HG03457 (cell line): Measurements from ENCODE around the gene PLVAP.

Source experiments
- ATAC-seq: cut with Tn5 transposase; IDR thresholded peaks from one replicate; pipeline ENCODE4 v1.9.1; 2021; ENCODE audit warnings: moderate number of reproducible peaks; ENCODE audit not compliant: unreplicated experiment

Gene PLVAP

DNA sequence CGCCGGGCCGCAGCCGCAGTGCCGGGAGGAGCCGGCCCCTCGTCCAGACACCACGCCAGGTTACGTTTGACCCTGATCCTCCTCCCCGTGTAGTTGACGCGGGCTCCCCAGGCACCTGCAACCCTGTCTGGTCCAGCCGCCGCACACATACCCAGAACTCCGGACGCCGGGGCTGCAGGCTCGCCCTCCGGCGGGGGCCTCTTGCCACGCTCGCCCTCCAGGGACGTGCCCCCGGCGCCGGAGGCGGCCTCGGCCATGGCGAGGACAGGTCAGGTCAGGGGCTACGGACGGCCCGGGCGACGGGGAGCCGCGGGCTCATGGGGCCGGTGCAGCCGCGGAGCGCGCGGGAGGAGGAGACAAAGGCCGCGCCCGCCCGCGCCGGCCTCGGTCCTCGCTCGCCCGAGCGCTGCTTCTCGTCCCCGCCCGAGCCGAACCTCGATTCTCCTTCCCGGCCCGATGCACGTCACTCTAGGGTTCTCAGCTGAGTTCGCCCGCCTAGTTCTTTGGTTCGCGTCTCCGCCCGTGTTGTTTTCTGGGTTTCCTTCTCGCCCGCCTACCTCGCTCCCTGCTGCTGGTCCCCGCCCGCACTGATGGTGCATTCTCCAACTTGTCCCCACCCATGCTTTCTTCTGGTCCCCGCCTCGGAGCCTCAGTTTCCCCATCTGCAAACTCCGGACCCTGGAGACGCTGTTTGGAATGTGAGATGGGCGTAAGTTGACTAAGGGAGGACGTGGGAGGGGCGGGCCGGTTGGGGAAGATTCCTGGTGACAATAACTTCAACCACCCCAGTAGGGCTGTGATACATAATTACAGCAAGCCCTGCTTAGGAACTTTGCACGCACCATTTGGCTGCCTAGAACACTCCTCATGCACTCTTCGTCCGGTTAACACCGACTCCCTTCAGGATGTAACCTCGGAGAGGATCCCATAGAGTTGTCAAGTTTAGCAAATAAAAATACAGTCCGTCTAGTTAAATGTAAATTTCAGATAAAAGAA lies 42.4 kb downstream of the PLVAP start, which contains the start of gene ANO8:
Gene ANO8 (minus strand): TSS at position 442 of the 996 bp plus-strand sequence. CDS start 185 bp downstream, at position 257.
- ATAC-seq, result no peak

GRCh38 chr19:17333611-17334413 lies 43.3 kb downstream of the PLVAP start:
- ATAC-seq, result no peak

- ATAC-seq, result no peak
Observed at GRCh38 chr19:17332677-17333581, 44.2 kb downstream of the PLVAP start.

DNA sequence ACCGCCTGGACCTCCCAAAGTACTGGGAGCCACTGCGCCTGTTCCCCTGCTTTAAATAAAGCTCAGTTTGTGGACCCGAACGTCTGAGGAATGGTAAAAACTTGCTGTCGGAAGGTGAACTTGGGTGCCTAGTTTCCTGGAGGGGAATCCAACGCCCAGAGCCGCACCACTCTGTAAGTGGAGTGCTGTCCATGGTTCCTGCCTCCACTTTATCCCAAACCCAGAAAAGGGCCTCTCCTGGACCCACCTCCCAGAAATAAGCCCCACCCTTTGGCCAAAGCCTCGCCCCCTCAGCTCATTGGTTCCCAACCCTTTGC lies 44.8 kb downstream of the PLVAP start:
- ATAC-seq, result no peak

DNA sequence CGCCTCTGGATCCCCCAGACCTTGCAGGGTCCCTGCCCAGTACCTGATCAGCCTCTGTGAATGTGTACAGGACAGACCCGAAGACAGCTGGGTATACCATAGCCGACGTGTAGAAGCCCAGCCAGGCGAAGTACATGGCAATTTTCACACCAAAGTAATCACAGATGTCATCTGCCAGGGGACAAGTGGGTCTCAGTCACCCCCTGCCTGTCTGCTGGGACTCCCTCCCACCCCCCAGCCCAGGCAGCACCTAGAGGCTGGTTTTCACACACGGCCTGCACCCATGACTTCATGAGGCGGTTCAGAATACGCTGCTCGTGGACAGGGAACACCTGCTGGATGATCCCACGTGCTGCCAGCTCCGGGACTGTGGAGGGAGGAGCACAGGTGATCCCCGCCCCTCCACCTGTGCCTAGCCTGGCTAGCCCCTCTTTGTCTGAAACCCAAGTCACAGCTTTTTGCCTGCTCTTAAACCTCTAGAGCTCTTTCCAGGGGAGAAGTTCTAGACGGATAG lies 46.0 kb downstream of the PLVAP start:
- no peak for ATAC-seq

DNA sequence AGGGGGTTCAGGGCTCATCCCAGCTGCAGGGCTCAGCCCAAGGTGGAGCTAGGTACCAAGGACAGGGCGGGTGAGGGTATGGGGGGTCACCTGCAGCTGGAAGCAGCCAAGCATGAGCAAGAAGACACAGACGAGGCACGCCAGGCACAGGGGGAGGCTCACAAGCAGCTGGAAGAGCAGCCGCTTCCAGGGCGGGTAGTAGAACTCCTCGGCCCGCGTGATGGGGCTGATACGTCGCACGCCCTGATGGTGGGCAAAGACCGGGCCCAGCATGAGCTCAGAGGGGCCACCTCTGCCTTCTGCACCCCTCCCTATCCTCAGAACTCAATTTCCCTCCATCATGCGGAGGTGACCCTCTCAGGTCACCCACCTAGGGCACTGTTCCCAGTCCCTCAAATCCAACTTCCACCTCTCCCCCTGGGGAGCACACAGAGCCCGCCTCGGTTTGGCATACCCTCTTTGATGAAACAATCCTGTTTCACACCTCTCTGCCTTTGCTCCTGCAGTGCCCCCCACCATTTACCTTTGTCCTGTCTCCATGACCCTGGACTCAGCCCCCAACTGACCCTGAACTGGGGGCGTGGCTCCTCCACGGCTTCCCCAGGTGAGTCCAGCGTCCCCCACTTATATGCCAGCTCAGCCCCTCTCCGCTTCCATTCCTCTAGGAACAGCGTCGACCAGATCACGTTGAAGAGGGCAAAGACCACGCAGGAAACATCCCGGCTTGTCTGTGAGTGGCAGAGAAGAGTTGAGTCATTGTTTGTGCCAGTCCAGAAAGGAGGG lies 46.7 kb downstream of the PLVAP start:
- no peak for ATAC-seq

GRCh38 chr19:17329366-17330261 lies 47.5 kb downstream of the PLVAP start:
- ATAC-seq, result no peak

DNA sequence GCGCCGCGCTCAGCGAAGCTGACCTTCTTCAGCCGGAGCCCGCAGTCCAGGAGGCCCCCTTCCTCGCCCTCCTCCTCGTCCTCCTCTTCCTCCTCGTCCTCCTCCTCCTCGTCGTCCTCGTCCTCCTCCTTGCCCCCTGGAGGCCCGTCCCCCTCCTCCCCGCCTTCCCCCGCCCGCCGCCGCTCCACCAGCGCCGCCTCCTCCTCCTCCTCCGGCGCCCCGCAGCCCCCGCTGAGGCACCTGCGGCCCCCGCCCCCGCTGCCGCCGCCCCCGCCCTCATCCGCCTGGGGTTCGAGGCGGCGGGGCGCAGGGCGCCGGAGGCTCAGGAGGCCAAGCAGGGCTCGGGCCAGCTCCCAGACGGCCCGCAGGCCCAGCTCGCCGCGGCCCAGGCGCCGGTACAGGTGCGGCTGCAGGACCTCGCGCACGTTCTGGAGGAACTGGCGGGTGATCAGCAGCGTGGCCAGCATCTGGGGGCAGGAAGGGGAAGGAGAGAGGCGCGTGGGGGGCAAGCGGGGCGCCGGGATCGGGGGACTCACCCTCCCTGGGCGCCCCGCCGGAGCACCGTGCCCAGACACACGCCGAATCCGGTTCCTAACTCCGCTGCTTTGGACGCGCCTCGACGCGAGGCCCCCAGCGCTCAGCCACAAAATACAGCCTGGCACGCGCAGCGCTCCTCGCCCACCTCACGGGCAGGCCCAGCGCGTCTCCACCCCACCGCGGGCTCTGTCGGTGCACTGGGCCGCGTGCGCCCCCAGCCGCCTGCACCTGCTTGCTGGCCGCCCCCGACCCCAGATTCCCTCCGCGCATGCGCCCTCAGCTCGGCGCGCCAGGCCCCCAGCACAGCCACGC lies 48.4 kb downstream of the PLVAP start:
- no peak for ATAC-seq

GRCh38 chr19:17327654-17328516 lies 49.3 kb downstream of the PLVAP start:
- no peak for ATAC-seq

- no peak for ATAC-seq
Observed at GRCh38 chr19:17327068-17327653, 50.0 kb downstream of the PLVAP start.

- ATAC-seq, result no peak
Observed at GRCh38 chr19:17326595-17326966, 50.6 kb downstream of the PLVAP start.

DNA sequence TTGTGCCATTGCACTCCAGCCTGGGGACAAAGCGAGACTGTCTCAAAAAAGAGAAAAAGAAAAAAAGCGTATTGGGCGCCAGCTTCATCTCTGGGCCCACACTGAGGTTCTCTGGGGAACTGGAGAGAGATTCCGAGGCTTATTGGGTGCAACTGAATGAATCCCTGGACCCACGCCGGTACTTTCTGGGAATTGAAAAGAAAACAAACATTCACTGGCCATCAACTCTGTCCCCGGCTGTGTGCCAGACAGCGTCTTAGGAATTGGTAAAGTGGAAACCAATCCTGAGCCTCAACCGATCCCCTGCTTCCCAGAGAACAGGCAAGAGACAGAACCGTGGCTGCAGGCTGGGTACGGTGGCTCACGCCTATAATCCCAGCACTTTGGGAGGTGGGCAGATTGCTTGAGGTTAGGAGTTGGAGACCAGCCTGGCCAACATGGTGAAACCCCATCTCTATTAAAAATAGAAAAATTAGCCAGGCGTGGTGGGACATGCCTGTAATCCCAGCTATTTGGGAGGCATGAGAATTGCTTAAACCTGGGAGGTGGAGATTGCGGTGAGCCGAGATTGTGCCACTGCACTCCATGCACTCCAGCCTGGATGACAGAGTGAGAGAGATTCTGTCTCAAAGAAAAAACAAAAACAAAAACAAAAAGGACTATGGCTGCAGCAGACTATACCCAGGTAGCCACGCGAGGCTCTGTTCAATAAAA lies 51.1 kb downstream of the PLVAP start:
- ATAC-seq, result no peak

GRCh38 chr19:17325133-17325532 lies 52.0 kb downstream of the PLVAP start:
- no peak for ATAC-seq

DNA sequence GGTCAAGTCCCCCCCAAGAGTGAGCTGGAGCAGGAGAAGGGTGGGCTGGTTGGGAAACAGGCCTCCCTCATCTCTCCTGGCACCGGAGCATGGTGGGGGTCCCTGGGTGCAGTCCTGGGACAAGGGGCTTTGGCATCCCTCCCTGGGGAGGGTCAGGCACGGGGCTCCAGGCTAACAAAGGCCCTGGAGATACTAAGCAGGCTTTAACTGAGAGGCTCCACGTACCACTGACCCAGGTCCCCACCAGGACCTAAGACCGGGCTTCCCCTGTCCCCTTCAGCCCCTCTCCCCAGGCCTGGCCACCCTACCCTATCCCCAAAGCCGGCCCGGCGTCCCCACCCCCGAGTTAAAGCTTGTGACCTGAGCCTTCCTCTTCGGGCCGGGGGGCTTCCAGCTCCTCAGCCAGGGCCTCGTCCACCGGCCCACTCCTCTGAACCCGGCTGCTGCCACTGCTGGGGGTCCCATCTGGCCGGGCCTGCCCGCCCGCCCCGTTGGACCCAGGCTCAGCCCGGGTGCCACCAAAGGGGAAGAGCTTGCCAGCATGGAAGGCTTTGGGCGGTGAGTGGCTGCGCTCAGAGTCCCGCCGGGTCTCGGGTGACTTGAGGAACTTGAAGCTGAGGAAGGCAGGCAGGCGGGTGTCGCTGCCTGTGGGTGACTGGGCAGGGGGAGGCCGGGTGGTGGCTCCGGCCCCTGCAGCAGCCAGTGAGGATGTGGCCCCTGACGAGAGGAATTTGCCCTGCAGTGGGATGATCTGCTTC lies 52.6 kb downstream of the PLVAP start:
- no peak for ATAC-seq

- no peak for ATAC-seq
Observed at GRCh38 chr19:17323964-17324332, 53.2 kb downstream of the PLVAP start.
